Measurements from ENCODE around the gene SRMS.

The SRMS gene

DNA sequence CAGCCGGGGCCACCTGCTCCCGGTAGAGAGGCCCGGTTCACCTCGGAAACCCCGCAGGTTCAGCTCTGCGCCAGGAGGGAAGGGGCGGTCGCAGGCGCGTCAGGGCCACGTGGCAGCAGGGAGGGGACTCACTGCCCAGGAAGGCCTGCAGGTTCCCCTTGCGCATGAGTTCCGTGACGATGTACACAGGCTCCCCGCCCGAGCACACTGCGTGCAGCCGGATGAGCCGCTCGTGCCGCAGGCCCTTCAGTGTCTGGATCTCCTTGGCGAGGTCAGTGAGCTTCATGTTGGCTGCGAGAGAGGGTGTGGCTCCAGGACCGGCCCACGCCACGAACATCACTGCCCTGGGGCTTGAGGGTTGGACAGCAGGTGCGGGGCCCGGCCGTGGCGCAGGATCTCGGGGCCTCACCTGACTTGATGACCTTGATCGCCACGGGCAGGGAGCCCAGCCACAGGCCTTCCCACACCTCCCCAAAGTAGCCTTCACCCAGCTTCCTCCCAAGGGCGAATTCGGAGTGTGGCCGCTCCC, 5.5 kb downstream of the SRMS start:
- Histone ChIP-seq H2AFZ (ENCODE audit: low read depth) (no peak overlapping the region), H3K4me2 (no peak overlapping the region), H3K36me3 (ENCODE audit: insufficient read depth) (no peaks in the 10 kb centered on the region), H3K4me3 (IDR thresholded peaks at IDR 0.05; ENCODE audit: insufficient read depth, low read depth, low read length) (no peak overlapping the region), H3K9ac (no peak overlapping the region), H3K79me2 (ENCODE audit: insufficient read depth, low read depth) (no peaks in the 10 kb centered on the region), H3K27ac (no peak overlapping the region), H3K27me3 (ENCODE audit: insufficient read depth, low read depth) (peaks cover 73% of the 10 kb centered on the region), H3K4me1 (ENCODE audit: low read depth, poor library complexity, severe bottlenecking) (peaks cover 10% of the 10 kb centered on the region), H4K20me1 (ENCODE audit: insufficient read depth) (no peaks in the 10 kb centered on the region)
- TF ChIP-seq, protein P1, sequence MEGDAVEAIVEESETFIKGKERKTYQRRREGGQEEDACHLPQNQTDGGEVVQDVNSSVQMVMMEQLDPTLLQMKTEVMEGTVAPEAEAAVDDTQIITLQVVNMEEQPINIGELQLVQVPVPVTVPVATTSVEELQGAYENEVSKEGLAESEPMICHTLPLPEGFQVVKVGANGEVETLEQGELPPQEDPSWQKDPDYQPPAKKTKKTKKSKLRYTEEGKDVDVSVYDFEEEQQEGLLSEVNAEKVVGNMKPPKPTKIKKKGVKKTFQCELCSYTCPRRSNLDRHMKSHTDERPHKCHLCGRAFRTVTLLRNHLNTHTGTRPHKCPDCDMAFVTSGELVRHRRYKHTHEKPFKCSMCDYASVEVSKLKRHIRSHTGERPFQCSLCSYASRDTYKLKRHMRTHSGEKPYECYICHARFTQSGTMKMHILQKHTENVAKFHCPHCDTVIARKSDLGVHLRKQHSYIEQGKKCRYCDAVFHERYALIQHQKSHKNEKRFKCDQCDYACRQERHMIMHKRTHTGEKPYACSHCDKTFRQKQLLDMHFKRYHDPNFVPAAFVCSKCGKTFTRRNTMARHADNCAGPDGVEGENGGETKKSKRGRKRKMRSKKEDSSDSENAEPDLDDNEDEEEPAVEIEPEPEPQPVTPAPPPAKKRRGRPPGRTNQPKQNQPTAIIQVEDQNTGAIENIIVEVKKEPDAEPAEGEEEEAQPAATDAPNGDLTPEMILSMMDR (conservative IDR thresholded peaks at IDR 0.05; ENCODE audit: low read depth, low read length): no peak

DNA sequence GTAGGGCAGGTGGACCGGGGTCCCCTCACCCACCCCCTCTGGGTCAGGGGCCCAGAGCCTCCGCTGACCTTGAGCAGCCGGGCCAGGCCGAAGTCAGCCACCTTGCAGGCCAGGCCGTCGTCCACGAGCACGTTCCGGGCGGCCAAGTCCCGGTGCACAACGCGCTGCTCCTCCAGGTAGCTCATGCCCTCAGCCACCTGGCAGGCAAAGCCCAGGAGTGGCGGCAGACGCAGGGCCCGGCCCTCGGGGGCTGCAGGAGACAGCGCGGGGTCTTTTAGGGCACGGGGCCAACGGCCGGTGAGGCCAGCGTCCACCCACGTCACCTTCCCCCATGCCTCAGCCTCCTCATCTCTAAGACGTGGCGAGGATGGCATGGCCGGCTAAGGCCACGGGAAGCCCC, 6.2 kb downstream of the SRMS start:
- Histone ChIP-seq H4K20me1 (ENCODE audit: insufficient read depth) (no peaks in the 10 kb centered on the region), H3K4me1 (ENCODE audit: low read depth, poor library complexity, severe bottlenecking) (peaks cover 10% of the 10 kb centered on the region), H3K79me2 (ENCODE audit: insufficient read depth, low read depth) (no peaks in the 10 kb centered on the region), H3K27me3 (ENCODE audit: insufficient read depth, low read depth) (peaks cover 66% of the 10 kb centered on the region), H3K36me3 (ENCODE audit: insufficient read depth) (no peaks in the 10 kb centered on the region), H3K4me2 (no peak overlapping the region), H2AFZ (ENCODE audit: low read depth) (no peak overlapping the region), H3K4me3 (IDR thresholded peaks at IDR 0.05; ENCODE audit: insufficient read depth, low read depth, low read length) (no peak overlapping the region), H3K9ac (no peak overlapping the region), H3K27ac (no peak overlapping the region)
- TF ChIP-seq, protein P1 (conservative IDR thresholded peaks at IDR 0.05; ENCODE audit: low read depth, low read length): no peak

DNA sequence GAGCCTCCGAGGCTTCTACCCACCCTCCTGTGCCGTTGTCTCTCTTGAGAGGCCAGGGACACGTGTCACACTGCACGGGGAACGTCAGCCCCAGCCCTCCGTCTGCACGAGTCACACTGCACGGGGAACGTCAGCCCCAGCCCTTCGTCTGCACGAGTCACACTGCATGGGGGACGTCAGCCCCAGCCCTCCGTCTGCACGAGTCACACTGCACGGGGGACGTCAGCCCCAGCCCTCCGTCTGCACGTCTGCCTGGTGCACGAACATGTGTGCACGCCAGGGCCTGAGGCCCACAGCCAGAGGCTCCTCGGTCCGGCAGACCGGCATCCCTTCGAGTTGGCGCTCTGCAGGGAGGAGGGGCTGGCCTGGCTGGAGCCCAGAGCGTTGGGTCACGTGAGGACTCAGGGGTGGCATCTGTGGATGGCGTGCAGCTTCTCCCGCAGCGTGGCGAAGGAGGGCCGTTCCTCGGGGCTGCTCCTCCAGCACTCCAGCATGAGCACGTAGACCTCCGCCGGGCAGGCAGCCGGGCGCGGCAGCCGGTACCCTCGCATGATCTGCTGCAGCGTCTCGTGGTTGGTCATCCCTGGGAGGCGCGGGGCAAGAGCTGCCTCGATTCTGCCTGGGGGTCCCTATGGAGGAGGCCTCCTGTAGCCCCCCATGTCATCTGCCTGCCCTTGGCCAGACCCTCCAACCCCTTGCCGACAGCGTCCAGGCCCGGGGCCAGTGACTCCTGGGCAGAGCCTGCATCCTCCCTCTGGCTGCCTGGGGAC, 6.9 kb downstream of the SRMS start:
- H4K20me1 ChIP-seq (ENCODE audit: insufficient read depth): no peaks in the 10 kb centered on the region
- TF ChIP-seq, protein P1 (conservative IDR thresholded peaks at IDR 0.05; ENCODE audit: low read depth, low read length): no peak
- H3K27ac ChIP-seq: no peak overlapping the region
- no peak overlapping the region for H3K4me3 ChIP-seq (IDR thresholded peaks at IDR 0.05; ENCODE audit: insufficient read depth, low read depth, low read length)
- H3K4me2 ChIP-seq: no peak overlapping the region
- H3K4me1 ChIP-seq (ENCODE audit: low read depth, poor library complexity, severe bottlenecking): peaks cover 10% of the 10 kb centered on the region
- H3K79me2 ChIP-seq (ENCODE audit: insufficient read depth, low read depth): no peaks in the 10 kb centered on the region
- H3K27me3 ChIP-seq (ENCODE audit: insufficient read depth, low read depth): peaks cover 58% of the 10 kb centered on the region
- no peak overlapping the region for H3K9ac ChIP-seq
- no peak overlapping the region for H2AFZ ChIP-seq (ENCODE audit: low read depth)
- no peaks in the 10 kb centered on the region for H3K36me3 ChIP-seq (ENCODE audit: insufficient read depth)

DNA sequence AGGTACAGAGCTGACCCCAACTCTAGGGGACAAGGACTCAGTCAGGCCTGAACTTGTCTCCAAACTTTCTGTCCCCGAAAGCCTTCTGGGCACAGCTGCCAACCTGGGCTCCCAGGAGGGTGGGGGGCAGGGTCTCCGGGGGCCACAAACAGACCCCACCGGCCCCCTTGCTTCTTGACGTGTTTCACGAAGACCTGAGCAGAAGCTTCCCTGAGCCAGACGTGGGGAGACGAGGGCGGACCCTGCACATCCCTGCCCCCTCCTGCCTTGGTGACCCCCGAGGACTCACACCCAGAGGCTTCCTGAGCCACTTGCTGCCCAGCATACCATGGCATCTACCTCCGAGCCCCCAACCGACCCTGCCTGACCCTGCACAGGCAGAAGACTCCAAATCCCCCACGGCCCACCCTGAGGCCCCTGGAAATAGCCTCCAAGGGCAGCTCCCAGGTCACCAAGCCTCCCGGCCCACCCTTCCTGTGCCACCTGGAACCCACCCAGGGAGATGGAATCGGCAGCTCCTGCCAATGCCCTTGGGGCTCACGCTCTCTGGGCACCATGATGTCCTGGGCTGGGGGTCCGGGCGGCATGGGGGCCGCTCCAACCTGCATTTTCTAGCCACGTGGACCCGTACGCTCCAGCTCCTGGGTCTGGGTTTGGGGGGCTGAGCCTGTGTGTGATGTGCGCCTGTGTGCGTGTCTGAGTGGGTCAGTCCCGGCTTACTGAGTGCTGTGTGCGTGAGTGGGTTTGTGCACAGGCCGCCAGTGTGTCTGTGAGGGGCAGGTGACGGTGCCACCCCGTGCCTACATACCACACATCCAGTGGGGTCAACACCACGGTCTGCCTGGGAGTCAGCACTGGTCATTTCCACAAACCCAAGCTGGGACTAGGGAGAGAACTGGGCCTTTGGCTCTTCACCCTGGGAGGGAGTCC, 7.8 kb downstream of the SRMS start:
- TF ChIP-seq, protein P1 (conservative IDR thresholded peaks at IDR 0.05; ENCODE audit: low read depth, low read length): no peak
- no peak overlapping the region for H3K4me2 ChIP-seq
- peaks cover 10% of the 10 kb centered on the region for H3K4me1 ChIP-seq (ENCODE audit: low read depth, poor library complexity, severe bottlenecking)
- no peak overlapping the region for H2AFZ ChIP-seq (ENCODE audit: low read depth)
- H3K27ac ChIP-seq: no peak overlapping the region
- no peak overlapping the region for H3K4me3 ChIP-seq (IDR thresholded peaks at IDR 0.05; ENCODE audit: insufficient read depth, low read depth, low read length)
- H3K36me3 ChIP-seq (ENCODE audit: insufficient read depth): no peaks in the 10 kb centered on the region
- H3K79me2 ChIP-seq (ENCODE audit: insufficient read depth, low read depth): no peaks in the 10 kb centered on the region
- H4K20me1 ChIP-seq (ENCODE audit: insufficient read depth): no peaks in the 10 kb centered on the region
- peaks cover 53% of the 10 kb centered on the region for H3K27me3 ChIP-seq (ENCODE audit: insufficient read depth, low read depth)
- no peak overlapping the region for H3K9ac ChIP-seq

Data from KMS-11 (cell line).